Glutamatergic neuron (in vitro differentiated cells): ENCODE data around the gene STAG1. TPM values are rescaled to one million over a fixed set of nuclear protein-coding genes. Genes with fewer than 3 reads are reported as not detected.

Experiments used
- DNase-seq: peaks from one replicate; pipeline ENCODE4 v3.0.0; 2022
- H3K27ac Mint-ChIP-seq: one replicate; pipeline ENCODE4 v1.8.0; 2020; ENCODE audit warnings: mild to moderate bottlenecking, mixed read lengths, inconsistent platforms; ENCODE audit not compliant: unreplicated experiment
- H3K27me3 Mint-ChIP-seq: one replicate; pipeline ENCODE4 v1.8.0; 2020; ENCODE audit warnings: mild to moderate bottlenecking, moderate library complexity, mixed read lengths, inconsistent platforms; ENCODE audit not compliant: unreplicated experiment
- H3K36me3 Mint-ChIP-seq: one replicate; pipeline ENCODE4 v1.8.0; 2020; ENCODE audit warnings: mild to moderate bottlenecking, mixed read lengths, inconsistent platforms; ENCODE audit not compliant: unreplicated experiment
- H3K4me1 Mint-ChIP-seq: one replicate; pipeline ENCODE4 v1.8.0; 2020; ENCODE audit warnings: mild to moderate bottlenecking, low read depth, mixed read lengths, inconsistent platforms; ENCODE audit not compliant: unreplicated experiment
- H3K4me3 Mint-ChIP-seq: one replicate; pipeline ENCODE4 v1.8.0; 2020; ENCODE audit warnings: mild to moderate bottlenecking, mixed read lengths, inconsistent platforms; ENCODE audit not compliant: unreplicated experiment
- H3K9me3 Mint-ChIP-seq: one replicate; pipeline ENCODE4 v1.8.0; 2020; ENCODE audit warnings: mild to moderate bottlenecking, moderate library complexity, mixed read lengths, inconsistent platforms; ENCODE audit not compliant: unreplicated experiment
- CTCF ChIP-seq: fragments of 200-600 bp; sonication (generic); IDR thresholded peaks from one replicate; pipeline ENCODE4 v1.5.0; 2021; ENCODE audit not compliant: partially characterized antibody, unreplicated experiment
- total RNA-seq: library from RNA; stranded (reverse); fragmentation: NEBNext Ultra II Directional; extraction: Animal tissue kit (Norgen Biotek cat#: 25700); gene quantifications from one replicate; pipeline ENCODE4 v1.2.1, GENCODE V29; 2021; ENCODE audit not compliant: unreplicated experiment

STAG1 gene
- total RNA-seq, 1 donor from 2014 or later = 22.8 TPM

DNA sequence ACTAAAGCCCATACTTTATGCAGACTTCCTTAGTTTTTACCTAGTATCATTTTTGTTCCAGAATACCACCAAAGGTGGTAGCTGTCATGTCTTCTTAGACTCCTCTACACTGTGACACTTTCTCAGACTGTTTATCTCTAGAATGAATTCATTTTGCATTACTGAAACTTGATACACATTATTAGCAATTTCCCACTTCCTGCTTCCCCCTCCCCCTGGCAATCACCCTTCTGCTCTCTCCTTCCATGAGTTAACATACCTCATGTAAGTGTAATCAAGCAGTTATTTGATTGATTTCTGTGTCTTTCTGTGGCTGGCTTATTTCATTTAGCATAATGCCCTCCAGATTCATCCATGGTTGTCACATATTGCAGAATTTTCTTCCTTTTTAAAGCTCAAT is 204.9 kb downstream of the STAG1 start:
- no peak for TF ChIP-seq CTCF
- Mint-ChIP-seq H3K9me3 (peaks cover 1% of the 10 kb centered on the region), H3K4me1 (peaks cover 5% of the 10 kb centered on the region), H3K27me3 (no peaks in the 10 kb centered on the region), H3K27ac (no peak overlapping the region), H3K36me3 (no peaks in the 10 kb centered on the region), H3K4me3 (no peak overlapping the region)
- DNase-seq = no peak

GRCh38 chr3:136546720-136547119 is 205.5 kb downstream of the STAG1 start:
- H3K27ac Mint-ChIP-seq = no peak overlapping the region
- peaks cover 1% of the 10 kb centered on the region for H3K9me3 Mint-ChIP-seq
- TF ChIP-seq CTCF = peak; percentile 40
- no peak for DNase-seq
- no peak overlapping the region for H3K4me3 Mint-ChIP-seq
- no peaks in the 10 kb centered on the region for H3K36me3 Mint-ChIP-seq
- H3K27me3 Mint-ChIP-seq = no peaks in the 10 kb centered on the region
- peaks cover 5% of the 10 kb centered on the region for H3K4me1 Mint-ChIP-seq

DNA sequence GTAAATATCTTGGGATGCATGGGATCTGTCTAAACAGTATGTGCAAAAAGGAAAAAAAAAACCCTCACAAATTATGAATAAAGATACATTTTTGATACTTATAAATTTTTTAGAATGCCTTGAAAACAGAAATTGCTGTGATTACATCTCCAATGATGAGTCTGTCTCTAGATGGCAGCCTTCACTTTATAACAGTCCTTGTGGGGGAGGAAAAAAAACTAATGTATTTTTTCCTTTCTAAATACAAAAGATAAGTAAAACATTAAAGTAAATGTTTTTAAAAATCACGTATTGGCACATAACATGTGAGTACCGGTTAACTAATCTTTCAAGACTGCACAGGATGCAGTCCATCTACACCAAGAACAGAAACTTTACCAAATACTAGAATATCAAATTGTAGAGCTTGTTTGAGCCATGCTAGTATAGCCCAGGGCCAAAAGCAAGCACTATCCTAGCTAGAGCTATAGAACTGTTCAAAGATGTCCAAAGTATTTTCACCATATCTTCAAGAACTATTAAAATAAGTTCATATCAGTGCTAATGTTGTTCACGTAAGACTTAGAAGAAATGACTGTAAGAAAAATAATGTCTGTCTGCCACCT is 206.4 kb downstream of the STAG1 start:
- no peak overlapping the region for H3K4me3 Mint-ChIP-seq
- H3K36me3 Mint-ChIP-seq = no peaks in the 10 kb centered on the region
- TF ChIP-seq CTCF = no peak
- peaks cover 5% of the 10 kb centered on the region for H3K4me1 Mint-ChIP-seq
- H3K9me3 Mint-ChIP-seq = peaks cover 1% of the 10 kb centered on the region
- H3K27me3 Mint-ChIP-seq = no peaks in the 10 kb centered on the region
- no peak for DNase-seq
- H3K27ac Mint-ChIP-seq = no peak overlapping the region

- Mint-ChIP-seq H3K27me3 (no peaks in the 10 kb centered on the region), H3K4me3 (no peak overlapping the region), H3K36me3 (no peaks in the 10 kb centered on the region), H3K4me1 (peaks cover 5% of the 10 kb centered on the region), H3K9me3 (peaks cover 1% of the 10 kb centered on the region), H3K27ac (no peak overlapping the region)
- TF ChIP-seq CTCF = no peak
- DNase-seq = no peak
These were observed 207.6 kb downstream of the STAG1 start for GRCh38 chr3:136544532-136544931.

DNA sequence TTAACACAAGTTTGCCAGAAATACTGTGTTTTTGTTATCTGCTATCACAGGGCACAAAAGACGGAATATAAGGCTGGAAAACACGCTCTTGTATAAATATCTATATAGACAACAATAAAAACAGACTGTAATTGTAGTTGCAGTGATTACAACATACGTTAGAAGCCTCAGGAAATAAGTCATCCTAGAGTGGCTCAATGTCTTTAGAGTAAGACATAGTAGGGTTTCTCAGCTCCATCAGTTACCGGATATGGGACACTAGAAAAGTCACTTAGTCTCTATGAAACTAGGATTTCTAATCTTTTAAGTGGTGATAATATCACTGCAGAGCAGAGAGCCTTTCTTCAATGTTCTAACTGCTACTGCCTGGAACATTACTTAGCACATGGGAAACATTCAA is 208.8 kb downstream of the STAG1 start:
- no peak overlapping the region for H3K4me3 Mint-ChIP-seq
- no peaks in the 10 kb centered on the region for H3K36me3 Mint-ChIP-seq
- TF ChIP-seq CTCF = no peak
- DNase-seq = no peak
- H3K27me3 Mint-ChIP-seq = no peaks in the 10 kb centered on the region
- H3K9me3 Mint-ChIP-seq = no peaks in the 10 kb centered on the region
- H3K4me1 Mint-ChIP-seq = peaks cover 5% of the 10 kb centered on the region
- no peak overlapping the region for H3K27ac Mint-ChIP-seq
